ENCODE results near the gene NAA50. TPM values are rescaled to one million over a fixed set of nuclear protein-coding genes. Genes with fewer than 3 reads are reported as not detected.

Gene NAA50
- total and polyA plus RNA-seq, 2 of the 13 experiments (the other 11 are each of a cell fraction or from before 2014, with no cell fraction given), result 30.2 to 233 TPM

- TF ChIP-seq ZNF142 (CRISPR knock-in tag; IDR thresholded peaks at IDR 0.05) (0 out of 2 replicates have a peak, but pooled peaks have one; percentile 11), ZNF674 (CRISPR knock-in tag; IDR thresholded peaks at IDR 0.05; ENCODE audit: low read depth) (no peak), ZNF644 (CRISPR knock-in tag; IDR thresholded peaks at IDR 0.05; ENCODE audit: low read depth) (no peak), ZFP36L2 (CRISPR knock-in tag; IDR thresholded peaks at IDR 0.05) (no peak), ZNF558 (CRISPR knock-in tag; IDR thresholded peaks at IDR 0.05; ENCODE audit: borderline replicate concordance) (no peak; the same call in 1 of the 2 replicates), NR2F1 (CRISPR knock-in tag; IDR thresholded peaks at IDR 0.05) (peak; percentile 62 to 87; a peak in 3 of 4 replicates), ZSCAN25 (CRISPR knock-in tag; IDR thresholded peaks at IDR 0.05) (no peak; the same call in 1 of the 2 replicates), ZNF609 (CRISPR knock-in tag; IDR thresholded peaks at IDR 0.05; ENCODE audit: borderline replicate concordance) (no peak), RFXAP (CRISPR knock-in tag; IDR thresholded peaks at IDR 0.05; ENCODE audit: borderline replicate concordance) (no peak; the same call in 1 of the 2 replicates), PAXIP1 (CRISPR knock-in tag; conservative IDR thresholded peaks at IDR 0.05) (peak; percentile 61; the same call in 1 of the 2 replicates), NCOR1 (IDR thresholded peaks at IDR 0.05; ENCODE audit: borderline replicate concordance, low read length) (no peak), ZNF331 (CRISPR knock-in tag; IDR thresholded peaks at IDR 0.05) (no peak), NR3C1 (CRISPR knock-in tag; IDR thresholded peaks at IDR 0.05) (no peak), ZNF775 (CRISPR knock-in tag; IDR thresholded peaks at IDR 0.05; ENCODE audit: borderline replicate concordance) (0 out of 2 replicates have a peak, but pooled peaks have one; percentile 33)
Measured at GRCh38 chr3:113745756-113746547, at the start of gene NAA50 (continued).

Data from HepG2 (cell line).